Natural killer cell treated with Interleukin-12 subunit alpha and Interleukin-12 subunit beta and Interleukin-15 and Interleukin-18, amount 100 ng/mL, for 72 hours (primary cell): ENCODE measurements around the gene ZNF385B. TPM values are rescaled to one million over a fixed set of nuclear protein-coding genes. Genes with fewer than 3 reads are reported as not detected.

Experiments
- ATAC-seq, 2 donors: fragments of 150-1000 bp; cut with Tn5 transposase in 1 of 2; sonication (Bioruptor Pico), chemical (Tn5 transposase) in 1 of 2; 2 replicates each; pipeline ENCODE4 v1.10.0; 2021
- DNase-seq: peaks from one replicate; pipeline ENCODE4 v3.0.0; 2022; ENCODE audit warnings: low spot score
- H3K27ac Mint-ChIP-seq, 2 donors: 1 replicate in 1 of 2; 2 replicates in 1 of 2; pipeline ENCODE4 v1.8.0; 2022; ENCODE audit warnings: mixed read lengths in 2 of 2, mild to moderate bottlenecking in 1 of 2, moderate library complexity in 1 of 2
- H3K27me3 Mint-ChIP-seq, 2 donors: 1 replicate in 1 of 2; 2 replicates in 1 of 2; pipeline ENCODE4 v1.8.0; 2022; ENCODE audit warnings: mixed read lengths in 2 of 2
- H3K36me3 Mint-ChIP-seq: one replicate; pipeline ENCODE4 v1.8.0; 2022; ENCODE audit warnings: mixed read lengths
- H3K4me1 Mint-ChIP-seq, 2 donors: 1 replicate in 1 of 2; 2 replicates in 1 of 2; pipeline ENCODE4 v1.8.0; 2022; ENCODE audit warnings: low read depth in 2 of 2, mixed read lengths in 2 of 2, mild to moderate bottlenecking in 1 of 2
- H3K4me3 Mint-ChIP-seq: one replicate; pipeline ENCODE4 v1.8.0; 2022; ENCODE audit warnings: mixed read lengths
- H3K9me3 Mint-ChIP-seq: 2 replicates; pipeline ENCODE4 v1.8.0; 2022; ENCODE audit warnings: mixed read lengths
- total RNA-seq, 2 donors: library from RNA; stranded (reverse); gene quantifications; one replicate each; pipeline ENCODE4 v1.2.3, GENCODE V29; 2022

ZNF385B gene
- total RNA-seq, 2 donors from 2014 or later, result not detected

- H3K36me3 Mint-ChIP-seq, result no peaks in the 10 kb centered on the region
- H3K4me3 Mint-ChIP-seq, result no peak overlapping the region
- ATAC-seq (no peak), DNase-seq (no peak)
- H3K27ac Mint-ChIP-seq, result no peak overlapping the region
- no peaks in the 10 kb centered on the region for H3K4me1 Mint-ChIP-seq
- H3K9me3 Mint-ChIP-seq, result no peaks in the 10 kb centered on the region
- peaks cover 11% of the 10 kb centered on the region in 2 donors for H3K27me3 Mint-ChIP-seq
These were observed 420.7 kb downstream of the ZNF385B start for GRCh38 chr2:179440642-179441251.

GRCh38 chr2:179438654-179439053, 422.8 kb downstream of the ZNF385B start:
- Mint-ChIP-seq H3K4me3 (no peak overlapping the region), H3K9me3 (no peaks in the 10 kb centered on the region), H3K27ac (no peak overlapping the region), H3K36me3 (no peaks in the 10 kb centered on the region), H3K4me1 (no peaks in the 10 kb centered on the region), H3K27me3 (peaks cover 11 to 16% of the 10 kb centered on the region in 2 donors)
- ATAC-seq, result no peak
- DNase-seq, result no peak

- no peak overlapping the region for H3K27ac Mint-ChIP-seq
- H3K4me3 Mint-ChIP-seq, result no peak overlapping the region
- no peaks in the 10 kb centered on the region for H3K4me1 Mint-ChIP-seq
- no peaks in the 10 kb centered on the region for H3K36me3 Mint-ChIP-seq
- DNase-seq (no peak), ATAC-seq (no peak)
- H3K9me3 Mint-ChIP-seq, result no peaks in the 10 kb centered on the region
- H3K27me3 Mint-ChIP-seq, result peaks cover 2 to 15% of the 10 kb centered on the region in 2 donors
These were observed 424.0 kb downstream of the ZNF385B start for GRCh38 chr2:179437430-179437829.

DNA sequence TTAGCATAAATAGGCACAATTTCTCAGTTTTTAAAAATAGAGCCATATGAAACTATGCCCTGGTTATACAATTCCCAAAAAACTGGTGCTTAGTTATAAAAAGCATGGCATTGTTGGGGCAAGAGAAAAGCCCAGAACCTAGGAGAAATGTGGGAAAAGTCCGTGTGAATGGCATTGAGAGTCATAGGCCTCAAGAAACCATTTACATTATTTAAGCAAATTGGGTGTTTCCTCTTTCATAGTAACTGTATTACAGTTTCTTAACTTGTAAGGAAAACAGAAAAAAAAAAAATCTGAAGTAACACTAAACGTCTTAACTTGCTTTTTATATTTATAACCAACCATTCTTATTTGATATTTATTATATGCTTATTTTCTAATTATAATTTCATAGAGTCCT, 425.8 kb downstream of the ZNF385B start:
- Mint-ChIP-seq H3K4me1 (no peaks in the 10 kb centered on the region), H3K27me3 (peaks cover 0 to 19% of the 10 kb centered on the region in 2 donors), H3K36me3 (no peaks in the 10 kb centered on the region), H3K4me3 (no peak overlapping the region), H3K27ac (no peak overlapping the region), H3K9me3 (no peaks in the 10 kb centered on the region)
- ATAC-seq, result no peak
- no peak for DNase-seq

GRCh38 chr2:179435000-179435399, 426.4 kb downstream of the ZNF385B start:
- H3K9me3 Mint-ChIP-seq, result no peaks in the 10 kb centered on the region
- H3K4me1 Mint-ChIP-seq, result no peaks in the 10 kb centered on the region
- peaks cover 0 to 19% of the 10 kb centered on the region in 2 donors for H3K27me3 Mint-ChIP-seq

GRCh38 chr2:179434357-179434756, 427.1 kb downstream of the ZNF385B start:
- no peak for DNase-seq
- Mint-ChIP-seq H3K27ac (no peak overlapping the region), H3K36me3 (no peaks in the 10 kb centered on the region), H3K4me3 (no peak overlapping the region), H3K9me3 (no peaks in the 10 kb centered on the region), H3K4me1 (no peaks in the 10 kb centered on the region), H3K27me3 (peaks cover 2 to 22% of the 10 kb centered on the region in 2 donors)
- no peak for ATAC-seq

More at GRCh38 chr2:179435000-179435399, 426.4 kb downstream of the ZNF385B start:
- ATAC-seq, result no peak
- Mint-ChIP-seq H3K4me3 (no peak overlapping the region), H3K36me3 (no peaks in the 10 kb centered on the region), H3K27ac (no peak overlapping the region)
- DNase-seq, result no peak

- Mint-ChIP-seq H3K4me3 (no peak overlapping the region), H3K36me3 (no peaks in the 10 kb centered on the region), H3K9me3 (no peaks in the 10 kb centered on the region), H3K27me3 (peaks cover 5 to 22% of the 10 kb centered on the region in 2 donors), H3K27ac (no peak overlapping the region), H3K4me1 (no peaks in the 10 kb centered on the region)
- ATAC-seq (no peak), DNase-seq (no peak)
These were observed 428.7 kb downstream of the ZNF385B start for GRCh38 chr2:179432751-179433150.

DNA sequence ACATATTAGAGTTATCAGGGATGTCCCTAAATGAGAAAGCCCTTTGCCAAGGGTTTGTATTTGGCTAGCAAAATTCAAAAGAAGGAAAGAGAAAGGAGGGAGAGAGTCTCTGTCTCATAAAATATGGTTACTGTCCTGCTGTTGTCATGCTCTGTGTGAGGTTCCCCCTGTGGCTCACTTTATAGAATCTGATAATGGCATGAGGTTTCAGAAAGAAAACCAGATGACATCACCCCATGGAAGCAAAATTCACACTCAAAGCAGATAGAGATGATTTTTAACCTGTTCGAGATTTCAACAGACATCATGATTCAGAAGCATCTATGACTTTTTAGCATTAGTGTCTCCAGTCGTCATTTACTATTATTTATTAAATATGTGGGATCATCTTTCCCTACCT, 431.8 kb downstream of the ZNF385B start:
- H3K27me3 Mint-ChIP-seq, result peaks cover 5 to 17% of the 10 kb centered on the region in 2 donors
- DNase-seq (no peak), ATAC-seq (no peak)
- H3K36me3 Mint-ChIP-seq, result no peaks in the 10 kb centered on the region
- H3K27ac Mint-ChIP-seq, result no peak overlapping the region
- no peaks in the 10 kb centered on the region for H3K9me3 Mint-ChIP-seq
- no peak overlapping the region for H3K4me3 Mint-ChIP-seq
- no peaks in the 10 kb centered on the region for H3K4me1 Mint-ChIP-seq

- Mint-ChIP-seq H3K4me3 (no peak overlapping the region), H3K27ac (no peak overlapping the region), H3K36me3 (no peaks in the 10 kb centered on the region), H3K9me3 (no peaks in the 10 kb centered on the region), H3K27me3 (peaks cover 6 to 18% of the 10 kb centered on the region in 2 donors), H3K4me1 (no peaks in the 10 kb centered on the region)
- no peak for ATAC-seq
- no peak for DNase-seq
These were observed 432.3 kb downstream of the ZNF385B start for GRCh38 chr2:179429060-179429471.

DNA sequence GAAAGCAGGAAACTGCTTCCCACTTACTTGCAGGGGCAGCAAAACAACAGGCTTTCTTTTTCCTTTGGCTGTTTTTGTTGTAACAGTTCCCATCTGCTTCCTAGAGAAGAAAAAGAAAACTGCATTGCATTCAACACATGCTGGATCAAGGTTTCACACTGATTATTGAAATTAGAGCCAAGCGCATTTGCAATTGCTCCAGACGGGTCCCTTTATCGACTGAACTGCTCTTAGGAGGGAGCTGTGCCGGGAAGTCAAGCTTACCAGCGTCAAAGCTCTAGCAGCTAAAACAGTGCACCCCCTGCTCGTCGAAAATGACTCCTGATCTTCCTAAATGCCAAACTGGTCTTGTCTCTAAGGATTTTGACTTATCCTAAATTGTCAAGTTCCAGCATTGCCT, 432.8 kb downstream of the ZNF385B start:
- H3K9me3 Mint-ChIP-seq, result no peaks in the 10 kb centered on the region
- H3K27me3 Mint-ChIP-seq, result peaks cover 10 to 22% of the 10 kb centered on the region in 2 donors
- DNase-seq, result no peak
- H3K4me3 Mint-ChIP-seq, result no peak overlapping the region
- no peak overlapping the region for H3K27ac Mint-ChIP-seq
- H3K36me3 Mint-ChIP-seq, result no peaks in the 10 kb centered on the region
- no peak for ATAC-seq
- H3K4me1 Mint-ChIP-seq, result no peaks in the 10 kb centered on the region

DNA sequence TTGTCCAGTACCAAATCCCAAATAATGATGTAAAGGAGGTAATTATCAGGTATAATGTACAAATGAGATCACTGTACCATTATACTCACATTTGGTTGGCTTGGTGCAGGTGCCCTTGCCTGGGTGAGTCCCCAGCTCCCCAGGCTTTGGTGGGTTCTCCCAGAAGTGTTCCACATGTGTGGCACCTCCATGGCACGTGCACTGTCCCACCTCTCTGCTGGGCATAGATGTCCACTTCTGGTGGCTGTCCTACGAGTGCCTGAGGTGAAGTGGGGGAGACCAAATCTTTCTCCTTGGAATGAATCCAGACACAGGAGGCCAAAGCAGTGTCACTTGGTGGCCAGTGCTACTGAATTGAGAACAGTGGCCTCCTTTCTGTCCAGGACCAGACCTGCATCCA, 434.3 kb downstream of the ZNF385B start:
- no peaks in the 10 kb centered on the region for H3K36me3 Mint-ChIP-seq
- no peaks in the 10 kb centered on the region for H3K9me3 Mint-ChIP-seq
- ATAC-seq, result no peak
- H3K27ac Mint-ChIP-seq, result no peak overlapping the region
- no peak for DNase-seq
- H3K4me1 Mint-ChIP-seq, result no peaks in the 10 kb centered on the region
- H3K4me3 Mint-ChIP-seq, result no peak overlapping the region
- peaks cover 14 to 21% of the 10 kb centered on the region in 2 donors for H3K27me3 Mint-ChIP-seq

- Mint-ChIP-seq H3K27me3 (peaks cover 14 to 22% of the 10 kb centered on the region in 2 donors), H3K4me3 (no peak overlapping the region), H3K4me1 (no peaks in the 10 kb centered on the region), H3K36me3 (no peaks in the 10 kb centered on the region), H3K27ac (no peak overlapping the region), H3K9me3 (no peaks in the 10 kb centered on the region)
- DNase-seq, result no peak
- ATAC-seq, result no peak
These were observed 436.8 kb downstream of the ZNF385B start for GRCh38 chr2:179424571-179424970.

DNA sequence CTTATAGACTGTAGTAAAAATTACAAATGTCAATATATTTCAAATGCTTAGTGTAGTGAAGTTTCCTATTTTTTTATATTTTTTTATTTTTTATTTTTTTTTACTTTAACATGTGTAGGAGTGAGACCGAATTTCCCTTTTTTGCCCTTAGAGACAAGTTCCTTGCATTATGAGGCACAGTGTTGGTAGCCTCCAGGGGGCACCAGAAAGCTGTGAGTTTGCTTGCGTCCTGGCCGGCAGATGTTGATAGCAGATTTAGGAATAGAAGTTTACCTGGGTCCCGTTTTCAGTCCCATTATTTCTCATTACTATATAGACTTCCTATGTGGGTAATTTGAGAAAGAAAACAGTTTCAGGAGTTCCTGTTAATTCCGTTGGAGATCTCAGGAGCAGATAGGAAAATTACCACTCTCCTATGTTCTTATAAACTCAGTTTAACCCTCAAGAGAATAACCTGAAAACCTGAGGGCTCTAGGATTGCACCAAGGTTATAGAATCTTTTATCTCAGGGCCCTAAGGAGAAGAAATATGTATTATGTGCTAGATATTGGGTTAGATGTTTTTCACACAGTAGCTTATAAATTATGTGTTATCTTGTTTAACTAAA, 439.3 kb downstream of the ZNF385B start:
- Mint-ChIP-seq H3K27ac (no peak overlapping the region), H3K27me3 (peaks cover 14 to 15% of the 10 kb centered on the region in 2 donors), H3K9me3 (no peaks in the 10 kb centered on the region), H3K4me1 (no peaks in the 10 kb centered on the region), H3K36me3 (no peaks in the 10 kb centered on the region), H3K4me3 (no peak overlapping the region)
- no peak for ATAC-seq
- DNase-seq, result no peak

DNA sequence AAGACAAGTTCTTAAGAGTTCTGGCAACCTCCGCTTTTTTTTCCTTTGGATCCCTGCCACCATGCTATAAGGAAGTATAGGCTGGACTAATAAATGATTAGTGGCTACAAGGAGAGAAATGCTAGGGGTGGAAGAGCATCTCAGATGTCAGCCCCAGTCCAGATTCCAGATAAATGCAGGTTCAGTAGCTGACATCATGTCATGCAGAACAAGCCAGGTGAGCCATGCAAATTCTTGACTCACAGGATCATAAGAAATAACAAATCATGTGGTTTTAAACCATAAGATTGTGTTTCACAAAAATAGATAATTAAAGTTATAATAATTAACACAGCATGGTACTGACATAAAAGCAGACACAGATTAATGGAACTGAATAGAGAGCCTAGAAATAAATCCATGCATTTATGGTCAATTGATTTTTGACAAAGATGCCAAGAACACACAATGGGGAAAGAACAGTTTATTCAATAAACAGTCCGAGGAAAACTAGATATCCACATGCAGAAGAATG, 443.9 kb downstream of the ZNF385B start:
- Mint-ChIP-seq H3K9me3 (no peaks in the 10 kb centered on the region), H3K27me3 (peaks cover 20 to 21% of the 10 kb centered on the region in 2 donors), H3K4me3 (no peak overlapping the region), H3K36me3 (peaks cover 5% of the 10 kb centered on the region), H3K27ac (no peak overlapping the region), H3K4me1 (no peaks in the 10 kb centered on the region)
- DNase-seq, result no peak
- no peak for ATAC-seq
